CD14-positive monocyte (primary cell): ENCODE data around the gene NELFE. TPM values are rescaled to one million over a fixed set of nuclear protein-coding genes. Genes with fewer than 3 reads are reported as not detected.
"Not testable (repeated sequence)": the region's sequence is repeated elsewhere in the genome, so short reads cannot be mapped to it uniquely, and the experiment has no call there.

Source experiments
- DNase-seq, 3 donors: peaks; one replicate each; pipeline ENCODE4 v3.0.0-alpha.2; 2011 to 2022
- H2AFZ ChIP-seq: 2 replicates; pipeline ENCODE4 v1.6.0; 2012; ENCODE audit warnings: mild to moderate bottlenecking, low read depth, low read length, inconsistent platforms; ENCODE audit not compliant: insufficient read depth, poor library complexity, severe bottlenecking
- H3K27ac ChIP-seq, 2 donors: 1 replicate in 1 of 2; 2 replicates in 1 of 2; pipeline ENCODE4 v1.5.1; 2012 to 2013; ENCODE audit warnings: low read length in 2 of 2, control low read depth in 1 of 2, inconsistent platforms in 1 of 2, low read depth in 1 of 2, mild to moderate bottlenecking in 1 of 2
- H3K27me3 ChIP-seq, 2 donors: one replicate each; pipeline versions ENCODE4 v1.6.0 to v1.6.1; 2011 to 2013; ENCODE audit warnings: low read length in 2 of 2; ENCODE audit not compliant: control insufficient read depth in 2 of 2, insufficient read depth in 2 of 2
- H3K36me3 ChIP-seq, 2 donors: replicated peaks in 1 of 2; 1 replicate in 1 of 2; 2 replicates in 1 of 2; pipeline versions ENCODE4 v1.5.1 to v1.6.1; 2012 to 2013; ENCODE audit warnings: low read length in 2 of 2, control low read depth in 1 of 2, inconsistent platforms in 1 of 2, mild to moderate bottlenecking in 1 of 2; ENCODE audit not compliant: insufficient read depth in 2 of 2, control insufficient read depth in 1 of 2
- H3K4me1 ChIP-seq, 2 donors: 1 replicate in 1 of 2; 2 replicates in 1 of 2; pipeline versions ENCODE4 v1.5.1 to v1.6.1; 2012 to 2013; ENCODE audit warnings: low read length in 2 of 2, control low read depth in 1 of 2, inconsistent platforms in 1 of 2, mild to moderate bottlenecking in 1 of 2, moderate library complexity in 1 of 2; ENCODE audit not compliant: insufficient read depth in 2 of 2, control insufficient read depth in 1 of 2
- H3K4me2 ChIP-seq: replicated peaks from 2 replicates; pipeline ENCODE3; 2012; ENCODE audit warnings: low read length, moderate library complexity, mild to moderate bottlenecking; ENCODE audit not compliant: poor library complexity, severe bottlenecking; ENCODE audit errors: extremely low read depth
- H3K4me3 ChIP-seq, 3 experiments: fragments of 200-600 bp in 1 of 3; sonication (generic) in 1 of 3; replicated peaks in 1 of 3; 1 replicate in 2 of 3; 2 replicates in 1 of 3; pipeline ENCODE4 v1.5.1; 2011 to 2013; ENCODE audit warnings: low read length in 3 of 3, mild to moderate bottlenecking in 3 of 3, control low read depth in 2 of 3, low read depth in 2 of 3, inconsistent platforms in 1 of 3, moderate library complexity in 1 of 3
- H3K79me2 ChIP-seq: 2 replicates; pipeline ENCODE4 v1.6.0; 2012; ENCODE audit warnings: mild to moderate bottlenecking, control low read depth, inconsistent platforms, low read length, moderate library complexity; ENCODE audit not compliant: insufficient read depth
- H3K9ac ChIP-seq: 2 replicates; pipeline ENCODE4 v1.6.0; 2017; ENCODE audit warnings: low read length, mild to moderate bottlenecking; ENCODE audit not compliant: insufficient read depth, poor library complexity, severe bottlenecking
- H3K9me3 ChIP-seq, 2 donors: replicated peaks in 1 of 2; 1 replicate in 1 of 2; 2 replicates in 1 of 2; pipeline versions ENCODE4 v1.5.1 to v1.6.1; 2012 to 2013; ENCODE audit warnings: low read length in 2 of 2, control low read depth in 1 of 2; ENCODE audit not compliant: control insufficient read depth in 1 of 2, insufficient read depth in 1 of 2
- H4K20me1 ChIP-seq: 2 replicates; pipeline ENCODE4 v1.6.0; 2012; ENCODE audit warnings: mild to moderate bottlenecking, low read length, control low read depth, moderate library complexity; ENCODE audit not compliant: insufficient read depth
- H3K27ac Mint-ChIP-seq, 7 donors: one replicate each; pipeline ENCODE4 v1.8.0; 2020; ENCODE audit warnings: mild to moderate bottlenecking in 7 of 7, mixed read lengths in 7 of 7, moderate library complexity in 6 of 7, inconsistent platforms in 2 of 7
- H3K27me3 Mint-ChIP-seq, 3 donors: one replicate each; pipeline ENCODE4 v1.8.0; 2021 to 2022; ENCODE audit warnings: low read depth in 3 of 3, mild to moderate bottlenecking in 3 of 3, mixed read lengths in 3 of 3, moderate library complexity in 3 of 3, inconsistent platforms in 1 of 3
- H3K36me3 Mint-ChIP-seq, 2 donors: one replicate each; pipeline ENCODE4 v1.8.0; 2020; ENCODE audit warnings: mixed read lengths in 2 of 2, inconsistent platforms in 1 of 2, mild to moderate bottlenecking in 1 of 2
- H3K4me1 Mint-ChIP-seq: one replicate; pipeline ENCODE4 v1.8.0; 2020; ENCODE audit warnings: mild to moderate bottlenecking, mixed read lengths
- H3K4me3 Mint-ChIP-seq, 2 donors: one replicate each; pipeline ENCODE4 v1.8.0; 2020; ENCODE audit warnings: mild to moderate bottlenecking in 2 of 2, mixed read lengths in 2 of 2, moderate library complexity in 1 of 2
- H3K9me3 Mint-ChIP-seq, 7 donors: one replicate each; pipeline ENCODE4 v1.8.0; 2020 to 2022; ENCODE audit warnings: mixed read lengths in 7 of 7, mild to moderate bottlenecking in 6 of 7, moderate library complexity in 6 of 7, inconsistent platforms in 2 of 7
- WGBS: methylation state at CpG from one replicate; pipeline ENCODE4 v1.1.5; 2013; ENCODE audit warnings: missing lambda C conversion rate; ENCODE audit not compliant: insufficient coverage; 5-methylcytosine and 5-hydroxymethylcytosine counted together
- intact Hi-C, 2 donors: fragments of 100-400 bp; cut with micrococcal nuclease; formaldehyde crosslinking; loops; one replicate each; pipeline versions ENCODE4 v1.15.0 to v1.15.1; 2023
- polyA plus RNA-seq, 3 donors: library from polyadenylated mRNA; depleted of rRNA in 1 of 3; unstranded in 2 of 3; stranded (reverse) in 1 of 3; fragments of 300-500 nt in 2 of 3; fragments of >200 nt in 1 of 3; fragmentation: Illumina TruSeq in 2 of 3; gene quantifications; 1 replicate in 2 of 3; 2 replicates in 1 of 3; pipeline ENCODE4 v1.2.3, GENCODE V29; 2012 to 2021
- TF ChIP-seq, protein P1 (sequence below): fragments of 200-600 bp; IDR thresholded peaks from one replicate; pipeline ENCODE4 v1.8.0; 2022; ENCODE audit warnings: antibody characterized with exemption, mild to moderate bottlenecking

The NELFE gene
- polyA plus RNA-seq, 3 donors = 48.8 to 74.4 (median 61.4) TPM

DNA sequence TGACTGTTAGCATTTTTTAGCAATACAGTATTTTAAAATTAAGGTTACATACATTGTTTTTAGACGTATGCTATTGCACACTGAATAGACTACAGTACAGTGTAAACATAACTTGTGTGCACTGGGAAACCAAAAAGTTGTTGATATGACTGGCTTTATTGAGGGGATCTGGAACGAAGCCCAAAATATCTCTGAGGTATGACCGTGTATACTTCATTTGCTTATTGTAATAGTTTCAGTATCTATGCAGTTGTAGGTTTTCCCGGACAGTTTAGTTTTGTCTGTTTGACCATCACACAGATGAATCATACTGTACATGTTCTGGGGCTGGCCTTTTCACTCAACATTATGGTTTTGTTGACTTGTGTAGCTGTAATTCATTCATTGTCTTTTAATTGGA, 50.0 kb downstream of the NELFE start:
- Histone ChIP-seq H3K4me1 (peaks cover 6 to 7% of the 10 kb centered on the region in 2 donors), H3K9ac (no peak overlapping the region), H4K20me1 (no peaks in the 10 kb centered on the region), H3K4me3 (no peak overlapping the region), H3K27ac (no peak overlapping the region), H3K4me2 (no peak overlapping the region), H3K9me3 (no peaks in the 10 kb centered on the region), H3K27me3 (no peaks in the 10 kb centered on the region), H3K79me2 (no peaks in the 10 kb centered on the region), H3K36me3 (no peaks in the 10 kb centered on the region), H2AFZ (no peak overlapping the region)
- no CpG with 5 or more reads among the region's 4 CpGs for WGBS
- intact Hi-C loops = loop anchor here in 1 of 2 donors (5.0 kb wide), 1 partner anchor 34 kb away; no protein-coding TSS in a partner anchor
- Mint-ChIP-seq H3K36me3 (peaks cover 0 to 3% of the 10 kb centered on the region in 2 donors), H3K4me1 (peaks cover 13% of the 10 kb centered on the region), H3K27me3 (peaks cover 4 to 20% (median 9%) of the 10 kb centered on the region in 3 donors), H3K27ac (no peak overlapping the region), H3K9me3 (peaks cover 0 to 2% (median 0%) of the 10 kb centered on the region in 7 donors), H3K4me3 (no peak overlapping the region)
- no peak for DNase-seq
- TF ChIP-seq, protein P1, sequence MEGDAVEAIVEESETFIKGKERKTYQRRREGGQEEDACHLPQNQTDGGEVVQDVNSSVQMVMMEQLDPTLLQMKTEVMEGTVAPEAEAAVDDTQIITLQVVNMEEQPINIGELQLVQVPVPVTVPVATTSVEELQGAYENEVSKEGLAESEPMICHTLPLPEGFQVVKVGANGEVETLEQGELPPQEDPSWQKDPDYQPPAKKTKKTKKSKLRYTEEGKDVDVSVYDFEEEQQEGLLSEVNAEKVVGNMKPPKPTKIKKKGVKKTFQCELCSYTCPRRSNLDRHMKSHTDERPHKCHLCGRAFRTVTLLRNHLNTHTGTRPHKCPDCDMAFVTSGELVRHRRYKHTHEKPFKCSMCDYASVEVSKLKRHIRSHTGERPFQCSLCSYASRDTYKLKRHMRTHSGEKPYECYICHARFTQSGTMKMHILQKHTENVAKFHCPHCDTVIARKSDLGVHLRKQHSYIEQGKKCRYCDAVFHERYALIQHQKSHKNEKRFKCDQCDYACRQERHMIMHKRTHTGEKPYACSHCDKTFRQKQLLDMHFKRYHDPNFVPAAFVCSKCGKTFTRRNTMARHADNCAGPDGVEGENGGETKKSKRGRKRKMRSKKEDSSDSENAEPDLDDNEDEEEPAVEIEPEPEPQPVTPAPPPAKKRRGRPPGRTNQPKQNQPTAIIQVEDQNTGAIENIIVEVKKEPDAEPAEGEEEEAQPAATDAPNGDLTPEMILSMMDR = no peak

DNA sequence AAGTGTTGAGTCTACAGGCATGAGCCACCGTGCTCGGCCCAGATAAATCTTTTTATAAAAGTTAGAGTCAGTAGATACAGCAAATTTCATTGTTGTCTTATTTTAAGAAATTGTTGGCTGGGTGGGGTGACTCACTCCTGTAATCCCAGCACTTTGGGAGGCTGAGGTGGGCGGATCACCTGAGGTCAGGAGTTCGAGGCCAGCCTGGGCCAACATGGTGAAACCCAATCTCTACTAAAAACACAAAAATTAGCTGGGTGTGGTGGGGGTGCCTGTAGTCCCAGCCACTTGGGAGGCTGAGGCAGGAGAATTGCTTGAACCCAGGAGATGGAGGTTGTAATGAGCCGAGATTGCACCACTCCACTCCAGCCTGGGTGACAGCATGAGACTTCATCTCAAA, 50.5 kb downstream of the NELFE start:
- not testable (repeated sequence) for H4K20me1 ChIP-seq, H3K9me3 Mint-ChIP-seq, H3K9ac ChIP-seq, H3K27me3 ChIP-seq, DNase-seq, H3K4me3 Mint-ChIP-seq, H3K4me3 ChIP-seq, H3K36me3 Mint-ChIP-seq, H3K36me3 ChIP-seq, H3K79me2 ChIP-seq, H3K9me3 ChIP-seq, H3K27ac ChIP-seq, H2AFZ ChIP-seq, H3K4me1 ChIP-seq, H3K4me2 ChIP-seq
- intact Hi-C loops = loop anchor here in 1 of 2 donors (5.0 kb wide), 1 partner anchor 34 kb away; no protein-coding TSS in a partner anchor
- WGBS = 100% methylated on average over 2 of the region's 5 CpGs
- H3K4me1 Mint-ChIP-seq = peaks cover 15% of the 10 kb centered on the region
- peaks cover 4 to 23% (median 12%) of the 10 kb centered on the region in 3 donors for H3K27me3 Mint-ChIP-seq
- H3K27ac Mint-ChIP-seq = peak overlapping the region in 1 of 7 donors; percentile 69
